ENCODE results near the gene DNAJB13.
"Not testable (repeated sequence)": the region's sequence is repeated elsewhere in the genome, so short reads cannot be mapped to it uniquely, and the experiment has no call there.

Gene DNAJB13

DNA sequence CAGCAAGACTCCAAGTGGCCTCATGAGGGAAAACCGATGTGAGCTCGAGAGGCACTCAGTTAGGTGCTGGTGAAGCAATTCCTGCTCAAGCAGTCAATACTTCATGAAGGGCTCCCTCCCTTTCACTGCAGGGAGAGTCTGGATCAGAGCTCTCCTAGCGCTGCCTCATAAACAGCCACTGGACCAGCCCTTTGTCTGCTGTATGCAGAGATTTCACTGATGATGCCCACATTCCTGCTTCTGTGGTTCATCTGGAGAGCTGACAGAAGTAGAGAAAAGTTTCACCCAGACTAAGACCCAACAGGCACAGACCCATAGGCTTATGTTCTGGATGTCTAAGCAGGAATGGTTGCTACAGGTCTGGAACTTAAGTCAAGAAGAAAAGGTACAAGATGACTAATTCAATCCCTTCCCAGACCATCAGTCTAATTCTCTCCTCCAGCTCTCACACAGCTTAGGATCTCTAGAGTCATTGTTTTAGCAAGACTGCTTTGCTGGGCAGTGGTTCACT is 27.8 kb downstream of the DNAJB13 start:
- DNase-seq, result no peak

GRCh38 chr11:73980001-73980961 is 29.5 kb downstream of the DNAJB13 start:
- no peak for DNase-seq

GRCh38 chr11:73981051-73981805 is 30.4 kb downstream of the DNAJB13 start:
- DNase-seq, result no peak

- peak; percentile 81 for DNase-seq
These were observed 31.8 kb downstream of the DNAJB13 start, which contains the start of gene UCP2 for GRCh38 chr11:73982595-73982989. Gene UCP2 (minus strand): TSS chr11:73982843. CDS start chr11:73978378, 4,465 bp downstream.

DNA sequence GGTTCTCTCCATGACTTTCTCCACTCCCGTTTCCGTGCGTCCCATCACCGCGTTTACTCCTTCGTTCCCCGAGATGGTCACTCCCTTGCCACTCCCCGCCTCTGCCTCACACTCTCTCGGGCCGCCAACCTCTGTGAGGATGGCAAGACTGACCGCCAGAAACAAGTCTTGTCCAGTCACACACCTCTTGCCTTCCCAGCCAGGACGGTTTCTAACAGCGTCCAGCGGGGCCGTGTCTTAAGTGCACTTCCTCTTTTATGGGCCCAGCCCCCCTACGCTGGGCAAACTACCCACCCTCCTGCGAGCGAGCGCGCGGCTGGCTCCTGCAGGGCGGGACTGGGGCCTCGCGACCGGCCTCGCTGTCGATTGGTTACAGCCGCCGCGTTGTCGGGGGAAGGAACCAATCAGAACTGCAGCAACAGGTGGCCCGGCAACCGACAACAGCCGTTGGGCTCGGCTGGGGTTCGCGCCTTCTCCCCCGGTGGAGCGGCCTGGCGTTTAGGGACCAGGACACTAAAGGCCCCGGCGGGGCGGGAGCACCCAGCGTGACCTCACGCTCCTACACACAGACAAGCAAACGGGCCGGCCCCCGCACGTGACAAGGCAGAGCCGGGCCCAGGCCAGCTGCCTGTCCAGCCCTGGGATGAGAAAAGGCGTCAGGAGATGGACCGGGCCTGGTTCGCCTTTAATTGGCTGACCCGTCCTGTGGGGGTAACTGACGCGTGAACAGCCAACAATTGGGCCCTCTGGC is 32.3 kb downstream of the DNAJB13 start:
- DNase-seq, result peak; percentile 97

DNA sequence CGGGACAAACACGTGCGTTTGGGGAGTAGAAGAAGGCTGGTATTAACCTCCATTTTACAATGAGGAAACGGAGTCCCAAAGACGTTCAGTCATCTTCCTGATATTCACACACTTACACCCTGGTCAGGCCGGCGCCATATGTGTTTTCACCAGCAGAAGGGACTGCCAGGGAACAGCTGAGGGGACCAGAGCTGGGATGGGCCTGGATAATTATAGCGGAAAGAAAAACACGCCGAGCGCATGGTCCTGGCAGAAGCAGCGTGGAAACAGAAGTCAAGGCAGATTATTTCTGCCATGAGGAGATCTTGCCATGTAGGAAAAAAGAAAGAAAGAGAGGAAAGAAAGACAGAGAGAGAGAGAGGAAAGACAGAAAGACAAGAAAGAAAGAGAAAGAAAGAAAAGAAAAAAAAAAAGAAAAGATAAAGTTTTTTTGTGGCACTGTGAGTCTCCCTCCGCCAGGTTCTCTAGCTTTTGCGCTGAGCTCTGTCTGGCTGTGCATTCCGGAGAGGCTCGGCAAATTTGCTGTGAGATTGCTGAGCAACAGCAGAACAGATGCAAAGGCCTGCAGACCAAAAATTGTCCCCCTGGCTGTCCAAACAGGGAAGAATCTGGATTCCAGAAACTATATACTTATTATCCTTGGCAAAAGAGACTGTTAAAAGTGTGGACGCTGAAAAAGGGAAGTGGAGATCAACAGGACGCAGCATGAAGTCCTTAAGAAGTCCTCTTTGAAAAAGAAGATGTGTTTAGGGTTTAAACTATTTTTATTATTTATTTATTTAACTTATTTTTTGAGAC is 33.1 kb downstream of the DNAJB13 start:
- DNase-seq, result no peak

- DNase-seq, result not testable (repeated sequence)
These were observed 34.8 kb downstream of the DNAJB13 start for GRCh38 chr11:73985661-73986060.

GRCh38 chr11:73988227-73988626 is 37.4 kb downstream of the DNAJB13 start:
- no peak for DNase-seq

DNA sequence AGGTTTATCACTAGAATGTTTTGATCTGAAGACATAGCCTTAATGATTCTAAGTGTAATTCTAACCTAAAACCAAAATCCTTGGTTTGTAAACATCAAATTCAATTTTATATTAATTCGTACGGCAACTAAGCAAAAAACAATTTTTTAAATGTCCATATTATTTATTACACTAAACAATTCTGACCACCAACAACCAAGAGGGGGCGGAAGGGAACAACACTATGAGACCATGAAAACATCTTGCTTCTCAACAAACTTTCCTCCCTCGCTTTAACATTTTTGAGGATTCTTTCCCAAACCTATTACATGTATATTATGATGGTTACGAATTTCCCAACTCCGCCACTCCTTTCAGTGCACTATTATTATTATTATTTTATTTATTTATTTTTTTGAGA is 38.3 kb downstream of the DNAJB13 start:
- DNase-seq, result no peak

DNA sequence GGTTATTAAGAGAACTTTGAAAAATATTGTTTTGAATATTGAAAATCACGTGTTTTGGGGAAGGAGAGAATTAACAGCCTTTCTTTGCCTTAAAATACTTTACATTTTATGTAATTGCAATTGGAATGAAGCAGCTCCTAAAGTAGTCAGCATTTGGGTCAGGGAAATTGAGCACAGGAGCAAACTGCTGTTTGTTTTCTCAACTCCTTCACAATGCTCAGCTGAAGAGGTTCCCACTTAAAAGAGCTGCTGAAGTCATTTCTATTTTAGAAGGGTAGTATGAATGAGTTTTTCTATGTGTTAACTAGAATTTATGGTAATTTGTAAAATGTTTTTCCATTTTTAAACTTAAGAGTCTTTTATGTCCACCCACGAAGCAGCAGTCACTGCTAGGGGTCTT is 39.9 kb downstream of the DNAJB13 start:
- no peak for DNase-seq

- DNase-seq, result no peak
These were observed 40.7 kb downstream of the DNAJB13 start for GRCh38 chr11:73991471-73992006.

DNA sequence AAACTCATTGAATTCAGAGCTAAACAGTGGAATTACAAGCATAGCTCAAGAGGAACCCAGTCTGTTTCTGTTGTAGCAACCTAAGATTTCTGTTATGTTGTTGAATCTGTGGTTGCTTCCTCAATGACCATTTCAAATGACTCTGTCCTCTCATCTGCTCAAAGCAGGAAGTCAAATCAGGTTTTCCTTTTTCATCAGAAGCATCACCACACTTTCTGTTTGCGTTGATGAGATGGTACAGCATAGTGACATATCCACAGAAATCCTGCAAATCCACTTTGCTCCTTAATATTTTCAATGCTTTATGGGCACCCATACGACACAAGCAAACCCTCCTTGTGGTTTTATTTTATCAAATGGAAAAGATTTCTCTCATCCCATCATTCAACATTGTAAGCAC is 44.4 kb downstream of the DNAJB13 start:
- no peak for DNase-seq

- DNase-seq, result no peak
These were observed 44.9 kb downstream of the DNAJB13 start for GRCh38 chr11:73995731-73996130.

- DNase-seq, result no peak
These were observed 45.4 kb downstream of the DNAJB13 start for GRCh38 chr11:73996161-73996747.

GRCh38 chr11:73997120-73997770 is 46.4 kb downstream of the DNAJB13 start:
- DNase-seq, result no peak

GRCh38 chr11:73998846-73999575 is 48.2 kb downstream of the DNAJB13 start:
- DNase-seq, result no peak

GRCh38 chr11:73999581-74000306 is 48.9 kb downstream of the DNAJB13 start:
- DNase-seq, result no peak

DNA sequence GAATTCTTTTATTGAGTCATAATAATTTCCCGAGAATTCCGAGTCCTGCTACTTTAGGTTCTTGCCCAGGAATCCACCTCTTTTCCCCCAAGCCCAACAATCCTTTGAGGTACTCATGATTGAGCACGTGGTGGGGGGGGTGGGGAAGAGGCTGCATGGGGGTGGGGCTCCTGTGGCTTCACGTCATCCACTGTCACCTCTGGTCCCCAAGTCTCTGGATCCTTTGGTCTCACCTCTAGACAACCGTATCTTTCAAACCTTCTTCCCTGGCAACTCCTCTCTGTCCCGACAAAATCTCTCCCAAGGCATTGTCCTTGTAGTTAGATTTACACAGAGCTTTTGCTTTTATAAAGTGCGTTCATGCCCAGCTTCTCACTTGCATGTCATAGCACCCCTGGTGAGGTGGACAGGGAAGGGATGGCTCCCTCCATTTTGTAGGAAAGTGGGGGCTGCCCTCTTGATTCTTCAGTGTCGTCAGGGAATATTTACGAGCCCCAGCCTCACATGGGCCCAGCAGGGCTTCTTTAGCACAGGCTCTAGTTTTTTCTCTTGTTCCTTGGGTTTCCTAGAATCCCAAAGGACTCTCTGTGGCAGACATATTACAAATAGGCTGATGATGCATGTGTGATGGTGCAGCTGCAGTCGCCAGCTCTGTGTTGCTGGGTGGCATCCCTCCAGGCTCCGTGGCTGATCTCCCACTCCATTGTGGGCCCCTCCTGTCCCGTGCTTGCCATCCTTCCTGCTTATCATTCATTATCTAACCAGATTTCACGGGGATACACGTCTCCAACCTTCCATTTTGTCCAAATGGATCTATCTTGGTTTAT is 49.7 kb downstream of the DNAJB13 start:
- no peak for DNase-seq
